ENCODE measurements around the gene CHST6.
"Not testable (repeated sequence)": the region's sequence is repeated elsewhere in the genome, so short reads cannot be mapped to it uniquely, and the experiment has no call there.

The CHST6 gene

DNA sequence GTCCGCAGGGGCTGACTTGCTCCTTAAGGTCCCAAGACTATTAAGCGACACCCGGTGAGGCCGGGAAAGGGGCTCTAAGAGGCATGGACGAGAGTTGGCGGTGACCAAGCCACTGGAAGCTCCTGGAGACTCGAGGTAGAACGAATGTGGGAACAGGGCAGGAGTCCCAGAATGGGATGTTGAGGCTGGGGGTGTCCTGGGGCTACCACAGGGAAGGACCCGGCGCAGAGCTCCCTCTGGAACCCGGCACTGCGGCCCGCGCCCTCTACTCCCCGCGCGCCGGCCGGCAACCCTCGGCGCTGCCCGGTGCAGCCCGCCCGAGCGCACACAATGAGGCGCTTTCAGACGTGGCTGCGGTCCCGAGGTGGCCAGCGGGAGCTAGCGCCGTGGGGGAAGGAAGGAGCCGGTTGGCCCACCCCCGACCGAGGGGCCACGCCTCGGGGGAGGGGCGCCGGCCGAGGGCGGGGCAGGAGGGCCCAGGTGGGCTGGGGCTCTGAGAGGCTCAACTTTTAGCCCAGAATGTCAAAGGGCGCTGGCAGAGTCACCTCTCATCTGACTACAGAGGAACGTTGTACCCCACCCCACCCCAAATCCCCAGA is at the start of gene CHST6:
TSS of gene CHST6 (minus strand) at position 366 of the 599 bp plus-strand sequence. CDS start 15,613 bp downstream, outside the sequence.
- H3K4me3 Mint-ChIP-seq, result peak within 1 kb of the TSS; percentile 66 to 67
- H3K9me3 Mint-ChIP-seq, result no peaks in the 10 kb centered on the region
- H3K27me3 Mint-ChIP-seq, result peaks cover 41% of the 10 kb centered on the region
- peak within 1 kb of the TSS; percentile 42 to 52 for H3K27ac Mint-ChIP-seq
- DNase-seq (peak; percentile 17 to 18), ATAC-seq (peak; percentile 75)
- peaks cover 9% of the 10 kb centered on the region for H3K4me1 Mint-ChIP-seq

DNA sequence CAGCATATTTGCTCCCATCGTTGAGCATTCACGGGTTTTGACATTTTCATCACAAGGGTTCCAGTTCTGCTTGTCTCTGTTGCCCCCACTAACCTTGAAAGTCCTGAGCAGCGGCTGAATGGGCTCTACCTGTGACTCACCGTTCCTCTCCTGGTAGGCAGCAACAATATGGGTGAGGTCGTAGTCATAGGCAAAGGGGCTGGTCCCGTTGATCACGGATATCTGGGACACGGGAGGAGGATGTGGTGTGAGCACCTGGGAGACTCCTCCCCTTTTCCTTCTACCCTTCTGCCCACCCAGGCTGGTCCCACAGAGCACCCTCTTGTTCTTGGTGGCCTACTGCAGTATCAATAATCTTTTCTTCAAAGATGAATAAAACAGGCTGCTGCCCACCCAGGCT is 47.2 kb upstream of the CHST6 start:
- not testable (repeated sequence) for ATAC-seq, H3K4me3 Mint-ChIP-seq, H3K4me1 Mint-ChIP-seq, H3K27me3 Mint-ChIP-seq, DNase-seq, H3K27ac Mint-ChIP-seq, H3K9me3 Mint-ChIP-seq

DNA sequence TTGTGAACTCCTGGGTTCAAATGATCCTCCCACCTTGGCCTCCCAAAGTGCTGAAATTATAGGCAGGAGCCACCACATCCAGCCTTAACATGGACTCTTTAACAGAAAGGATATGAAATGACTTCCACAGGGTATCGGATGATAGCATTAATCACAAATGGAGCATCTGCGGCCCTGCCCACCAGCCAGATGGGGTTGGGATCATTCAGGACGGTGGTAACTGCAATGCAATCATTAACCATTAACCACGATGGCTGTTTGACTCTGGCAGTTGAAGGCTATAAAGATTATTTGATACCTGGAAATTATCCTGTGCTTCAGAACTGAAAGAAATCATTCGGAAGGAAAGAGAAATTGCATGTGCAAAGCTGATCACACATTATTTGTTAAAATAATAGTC is 46.0 kb upstream of the CHST6 start:
- no peak for ATAC-seq
- Mint-ChIP-seq H3K27me3 (no peaks in the 10 kb centered on the region), H3K27ac (no peak overlapping the region), H3K4me3 (no peak overlapping the region), H3K4me1 (no peaks in the 10 kb centered on the region), H3K9me3 (no peaks in the 10 kb centered on the region)
- DNase-seq, result no peak

DNA sequence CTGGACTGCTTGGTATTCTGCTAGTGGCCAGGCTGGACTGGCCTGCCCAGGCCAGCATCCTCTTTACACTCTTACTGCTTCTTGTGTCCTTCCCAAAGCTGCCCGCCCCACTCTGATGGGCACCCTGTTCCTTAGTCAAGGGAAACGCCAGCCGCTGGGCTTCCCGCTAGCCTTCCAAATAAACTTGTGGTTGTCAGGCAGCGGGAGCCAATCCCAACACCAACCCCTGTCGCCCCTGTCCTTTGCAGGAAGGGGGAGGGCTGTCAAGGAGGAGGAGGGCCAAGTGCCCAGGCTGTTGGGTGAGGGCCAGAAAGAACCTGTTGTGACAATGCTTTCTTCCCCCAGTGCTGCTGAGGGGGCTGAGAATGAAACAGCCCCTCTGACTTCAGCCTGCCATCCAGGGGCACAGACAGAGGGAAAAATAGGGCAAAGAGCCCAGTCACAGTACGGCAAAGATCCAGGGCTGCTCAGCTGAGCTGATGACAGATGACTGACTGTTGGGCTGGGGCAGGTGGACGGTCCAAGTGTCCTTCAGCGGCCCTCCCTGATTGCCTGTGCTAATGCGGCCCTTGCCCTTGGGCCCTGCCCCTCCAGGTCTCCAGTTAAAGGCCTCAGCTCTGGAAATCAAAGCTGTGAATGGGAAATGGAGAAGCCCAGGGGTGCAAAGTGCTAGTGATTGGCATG is 43.8 kb upstream of the CHST6 start:
- not testable (repeated sequence) for DNase-seq, H3K9me3 Mint-ChIP-seq, H3K4me1 Mint-ChIP-seq, H3K27ac Mint-ChIP-seq, H3K4me3 Mint-ChIP-seq, H3K27me3 Mint-ChIP-seq, ATAC-seq

DNA sequence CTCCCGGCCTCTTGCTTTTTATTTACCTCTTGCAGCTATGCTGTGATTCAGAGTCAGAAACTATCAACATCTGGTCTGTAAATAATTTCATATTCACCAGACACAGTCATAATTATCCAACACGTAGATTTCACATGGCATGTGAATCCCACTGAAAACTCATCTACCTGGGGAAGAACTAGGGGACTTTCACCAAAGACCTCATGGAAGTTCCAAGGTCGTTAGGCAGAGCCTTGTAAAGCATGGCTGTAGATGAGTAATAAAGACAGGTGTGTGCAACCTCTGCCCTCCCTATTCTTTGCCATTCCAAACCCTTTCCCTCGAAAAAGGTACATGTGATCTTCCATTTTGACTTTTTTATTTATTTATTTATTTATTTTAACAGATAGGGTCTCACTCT is 42.5 kb upstream of the CHST6 start:
- Mint-ChIP-seq H3K4me1 (no peaks in the 10 kb centered on the region), H3K27ac (no peak overlapping the region), H3K27me3 (peaks cover 8% of the 10 kb centered on the region), H3K4me3 (no peak overlapping the region), H3K9me3 (no peaks in the 10 kb centered on the region)
- ATAC-seq (no peak), DNase-seq (no peak)

DNA sequence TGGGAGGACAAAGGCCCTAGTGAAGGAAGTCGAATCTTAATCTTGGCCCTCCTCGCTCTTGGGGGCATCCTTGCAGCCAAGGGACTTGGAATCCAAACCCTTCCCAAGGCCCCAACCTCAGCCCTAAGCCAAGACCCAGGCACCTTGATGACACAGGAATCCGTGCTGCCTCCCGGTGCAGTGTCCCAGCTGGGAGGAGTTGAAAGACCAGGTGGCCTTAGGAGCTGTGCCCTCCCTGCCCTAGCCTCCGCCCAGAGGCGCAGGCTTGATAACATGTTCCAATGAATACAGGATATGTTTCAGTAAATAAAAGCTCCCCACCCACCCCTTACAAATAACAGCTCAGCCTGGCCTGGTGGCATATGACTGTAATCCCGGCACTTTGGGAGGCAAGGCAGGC is 40.7 kb upstream of the CHST6 start, which contains the start of gene CHST5:
TSS of gene CHST5 (minus strand) at position 208 of the 400 bp plus-strand sequence. CDS start 5,724 bp downstream, outside the sequence.
- ATAC-seq, result no peak
- H3K9me3 Mint-ChIP-seq, result no peaks in the 10 kb centered on the region
- no peak within 1 kb of the TSS for H3K27ac Mint-ChIP-seq
- H3K27me3 Mint-ChIP-seq, result peaks cover 15% of the 10 kb centered on the region
- H3K4me3 Mint-ChIP-seq, result no peak within 1 kb of the TSS
- no peak for DNase-seq
- no peaks in the 10 kb centered on the region for H3K4me1 Mint-ChIP-seq

DNA sequence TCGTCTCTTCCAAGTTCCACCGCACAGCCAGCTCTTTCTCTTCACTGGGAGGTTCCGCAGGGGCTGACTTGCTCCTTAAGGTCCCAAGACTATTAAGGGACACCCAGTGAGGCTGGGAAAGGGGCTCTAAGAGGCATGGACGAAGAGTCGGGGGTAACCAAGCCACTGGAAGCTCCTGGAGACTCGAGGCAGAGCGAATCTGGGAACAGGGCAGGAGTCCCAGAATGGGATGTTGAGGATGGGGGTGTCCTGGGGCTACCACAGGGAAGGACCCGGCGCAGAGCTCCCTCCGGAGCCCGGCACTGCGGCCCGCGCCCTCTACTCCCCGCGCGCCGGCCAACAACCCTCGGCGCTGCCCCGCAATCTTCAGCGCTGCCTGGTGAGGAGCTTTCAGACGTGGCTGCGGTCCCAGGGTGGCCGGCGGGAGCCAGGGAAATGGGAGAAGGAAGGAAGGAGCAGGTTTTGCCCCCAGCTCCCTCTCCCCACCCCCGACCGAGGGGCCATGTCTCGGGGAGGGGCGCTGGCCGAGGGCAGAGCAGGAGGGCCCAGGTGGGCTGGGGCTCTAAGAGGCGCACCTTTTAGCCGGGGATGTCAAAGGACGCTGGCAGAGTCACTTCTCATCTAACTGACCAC is 40.1 kb upstream of the CHST6 start:
- Mint-ChIP-seq H3K4me3 (no peak overlapping the region), H3K27ac (no peak overlapping the region), H3K4me1 (no peaks in the 10 kb centered on the region), H3K27me3 (peaks cover 15% of the 10 kb centered on the region), H3K9me3 (no peaks in the 10 kb centered on the region)
- DNase-seq (no peak), ATAC-seq (peak; percentile 37)

DNA sequence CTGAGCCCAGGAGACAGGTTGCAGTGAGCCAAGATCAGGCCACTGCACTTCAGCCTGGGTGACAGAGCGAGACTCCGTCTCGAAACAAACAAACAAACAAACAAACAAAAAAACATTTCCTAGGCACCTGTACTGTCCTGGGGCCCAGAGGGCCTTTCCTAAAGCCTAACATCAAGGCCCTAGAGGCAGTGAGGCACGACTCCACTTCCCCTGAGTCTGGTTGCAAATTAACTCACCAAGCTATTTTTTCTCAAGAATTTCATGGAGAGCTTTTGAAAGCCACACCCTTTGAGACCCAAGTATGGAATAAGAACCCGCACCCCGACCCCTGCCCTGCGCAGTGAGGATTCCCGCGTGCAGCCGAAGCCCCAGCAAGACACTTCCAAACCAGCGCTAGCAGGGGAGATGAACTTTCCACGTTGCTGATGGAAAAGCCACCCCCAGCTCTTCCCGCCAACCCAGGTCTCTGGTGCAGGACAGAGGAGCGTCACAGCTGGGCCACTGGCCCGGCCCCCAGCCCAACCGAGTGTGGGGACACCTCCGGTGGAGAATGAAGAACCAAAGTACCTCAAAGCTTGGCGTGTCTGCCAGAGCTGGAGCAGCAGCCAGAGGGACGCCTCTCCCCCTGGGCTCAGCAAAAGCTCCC is 39.4 kb upstream of the CHST6 start:
- Mint-ChIP-seq H3K27me3 (peaks cover 15% of the 10 kb centered on the region), H3K4me1 (no peaks in the 10 kb centered on the region), H3K9me3 (no peaks in the 10 kb centered on the region), H3K4me3 (no peak overlapping the region), H3K27ac (no peak overlapping the region)
- no peak for DNase-seq
- ATAC-seq, result no peak

DNA sequence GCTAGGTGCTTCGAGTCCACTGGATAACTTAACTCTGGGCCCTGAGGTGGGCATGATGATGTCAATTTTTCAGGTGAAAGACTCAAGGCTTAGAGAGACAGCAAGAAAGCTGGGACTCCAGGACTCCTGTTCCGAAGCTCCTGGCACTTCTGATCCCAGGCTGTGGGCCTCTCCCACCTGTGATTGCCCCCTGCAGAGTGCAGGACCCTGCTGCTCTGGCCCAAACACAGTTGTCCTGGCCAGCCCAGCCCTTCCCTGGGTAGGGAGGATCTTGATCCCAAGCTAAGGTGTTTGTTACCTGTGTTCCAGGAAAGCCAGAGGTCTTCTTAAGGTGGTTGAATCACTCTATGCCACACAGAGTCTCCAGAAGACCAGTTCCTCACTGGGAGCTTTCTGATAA is 37.5 kb upstream of the CHST6 start:
- peaks cover 15% of the 10 kb centered on the region for H3K27me3 Mint-ChIP-seq
- H3K27ac Mint-ChIP-seq, result no peak overlapping the region
- DNase-seq (no peak), ATAC-seq (no peak)
- H3K9me3 Mint-ChIP-seq, result no peaks in the 10 kb centered on the region
- no peaks in the 10 kb centered on the region for H3K4me1 Mint-ChIP-seq
- H3K4me3 Mint-ChIP-seq, result no peak overlapping the region

DNA sequence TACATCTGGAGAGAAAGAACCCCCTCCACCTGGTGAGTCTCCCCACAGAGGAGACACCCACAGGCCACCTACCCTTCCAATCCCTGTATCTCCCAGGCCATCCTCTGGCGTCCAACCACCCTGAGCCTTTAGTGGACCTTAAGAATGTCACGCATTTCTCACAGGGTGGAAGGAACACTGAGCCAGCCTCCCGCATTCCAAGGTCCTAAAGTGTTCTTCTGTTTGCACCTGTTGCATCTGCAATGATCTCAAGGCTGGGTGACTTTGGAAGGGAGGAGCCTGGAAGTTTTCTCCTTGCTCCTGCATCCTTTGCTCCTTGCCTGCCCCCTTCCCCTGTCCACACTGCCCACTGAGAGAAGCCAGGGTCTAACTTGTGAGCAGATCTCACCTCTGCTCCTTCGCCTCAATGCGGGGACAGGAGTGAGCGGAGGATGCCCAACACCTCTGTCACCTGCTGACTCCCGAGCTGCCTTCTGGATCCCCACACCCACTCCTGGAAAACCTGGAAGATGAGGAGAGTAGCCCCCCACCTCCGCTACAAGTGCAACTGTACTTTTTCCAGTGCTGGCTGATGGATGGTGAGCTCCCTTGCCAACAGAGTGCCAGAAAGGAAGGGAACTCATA is 37.0 kb upstream of the CHST6 start:
- Mint-ChIP-seq H3K9me3 (no peaks in the 10 kb centered on the region), H3K4me3 (no peak overlapping the region), H3K27ac (peak overlapping the region in 1 of 2 donors; percentile 44), H3K27me3 (peaks cover 15% of the 10 kb centered on the region), H3K4me1 (no peaks in the 10 kb centered on the region)
- no peak for DNase-seq
- no peak for ATAC-seq

DNA sequence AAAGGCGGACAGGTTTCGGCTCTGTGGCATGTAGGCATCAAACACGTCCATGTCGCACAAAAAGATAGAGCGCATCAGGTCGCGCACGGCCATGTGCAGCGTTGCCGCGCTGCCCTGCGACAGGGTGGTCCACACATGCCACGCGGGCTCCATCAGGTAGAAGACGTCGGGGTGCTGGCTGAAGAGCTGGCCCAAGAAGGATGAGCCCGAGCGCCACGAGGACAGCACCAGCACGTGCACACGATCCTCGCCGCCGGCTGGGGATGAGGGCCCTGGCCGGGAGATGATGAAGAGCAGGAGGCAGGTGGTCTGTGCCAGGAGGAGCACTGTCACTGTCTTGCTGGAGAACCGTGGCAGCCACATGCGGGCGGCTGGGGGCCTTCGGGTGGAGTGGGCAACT is 34.7 kb upstream of the CHST6 start:
- Mint-ChIP-seq H3K27me3 (peaks cover 12% of the 10 kb centered on the region), H3K4me3 (no peak overlapping the region), H3K4me1 (no peaks in the 10 kb centered on the region), H3K9me3 (no peaks in the 10 kb centered on the region), H3K27ac (no peak overlapping the region)
- ATAC-seq, result no peak
- DNase-seq, result no peak

DNA sequence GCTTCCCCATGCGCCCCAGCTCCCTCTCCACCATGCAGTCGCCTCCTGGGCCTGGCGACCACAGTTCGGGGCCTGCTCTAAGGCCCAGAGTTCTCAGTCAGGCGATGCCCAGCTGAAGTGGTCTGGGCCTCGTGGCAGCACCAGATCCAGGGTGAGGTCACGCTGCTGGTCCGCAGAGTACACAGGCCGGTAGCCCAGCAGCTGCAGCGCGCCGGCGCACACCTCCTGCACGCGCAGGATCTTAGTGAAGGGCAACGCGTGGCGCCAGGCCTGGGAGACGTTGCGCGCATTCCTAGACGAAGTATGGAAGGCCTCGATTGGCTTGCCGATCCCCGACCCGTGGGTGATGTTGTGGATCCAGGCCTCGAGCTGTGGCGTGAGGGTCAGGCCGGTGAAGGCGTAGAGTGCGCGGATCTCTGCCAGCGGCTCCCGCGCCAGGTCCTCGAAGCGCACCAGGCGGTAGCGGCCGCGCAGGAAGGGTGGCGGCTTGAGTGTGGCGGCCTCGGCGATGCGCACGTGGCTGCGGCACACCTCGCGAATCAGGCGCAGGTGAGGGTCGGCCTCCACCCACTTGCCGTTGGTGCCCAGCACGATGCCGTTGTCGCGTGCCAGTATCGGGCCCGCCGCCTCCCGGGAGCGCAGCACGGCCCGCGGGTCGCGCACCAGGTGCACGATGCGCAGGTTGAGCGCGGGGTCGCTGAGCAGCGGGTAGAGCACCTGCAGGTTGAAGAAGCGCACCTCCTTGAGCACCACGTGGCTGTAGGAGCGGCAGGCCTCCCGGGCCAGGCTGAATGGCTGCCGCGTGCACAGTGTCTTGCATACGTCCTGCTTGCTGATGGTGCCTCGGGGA is 34.0 kb upstream of the CHST6 start:
- H3K27ac Mint-ChIP-seq, result no peak overlapping the region
- H3K9me3 Mint-ChIP-seq, result no peaks in the 10 kb centered on the region
- ATAC-seq, result peak; percentile 15
- H3K27me3 Mint-ChIP-seq, result peaks cover 7% of the 10 kb centered on the region
- no peak overlapping the region for H3K4me3 Mint-ChIP-seq
- no peak for DNase-seq
- H3K4me1 Mint-ChIP-seq, result no peaks in the 10 kb centered on the region

DNA sequence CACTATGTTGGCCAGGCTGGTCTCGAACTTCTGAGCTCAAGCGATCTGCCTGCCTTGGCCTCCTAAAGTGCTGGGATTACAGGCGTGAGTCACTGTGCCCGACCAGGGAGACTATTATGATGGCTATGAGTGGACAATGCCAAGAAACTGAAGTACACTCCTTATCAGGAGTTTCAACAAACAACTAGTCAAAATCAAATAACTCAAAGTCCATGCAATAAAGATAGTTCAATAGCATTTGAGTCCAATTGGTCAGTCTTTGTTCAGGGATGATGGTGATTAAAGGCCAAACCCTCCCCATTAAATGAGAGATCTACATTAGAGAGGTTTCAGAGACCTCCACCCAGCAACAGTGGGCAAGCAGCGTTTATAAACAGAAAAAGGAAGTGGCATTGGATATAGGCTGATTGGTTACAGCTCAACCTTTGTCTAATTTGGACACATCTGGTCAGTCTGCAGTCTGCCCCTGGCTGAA is 32.6 kb upstream of the CHST6 start:
- DNase-seq (no peak), ATAC-seq (no peak)
- no peaks in the 10 kb centered on the region for H3K9me3 Mint-ChIP-seq
- H3K4me1 Mint-ChIP-seq, result no peaks in the 10 kb centered on the region
- H3K27me3 Mint-ChIP-seq, result peaks cover 7% of the 10 kb centered on the region
- no peak overlapping the region for H3K4me3 Mint-ChIP-seq
- no peak overlapping the region for H3K27ac Mint-ChIP-seq

DNA sequence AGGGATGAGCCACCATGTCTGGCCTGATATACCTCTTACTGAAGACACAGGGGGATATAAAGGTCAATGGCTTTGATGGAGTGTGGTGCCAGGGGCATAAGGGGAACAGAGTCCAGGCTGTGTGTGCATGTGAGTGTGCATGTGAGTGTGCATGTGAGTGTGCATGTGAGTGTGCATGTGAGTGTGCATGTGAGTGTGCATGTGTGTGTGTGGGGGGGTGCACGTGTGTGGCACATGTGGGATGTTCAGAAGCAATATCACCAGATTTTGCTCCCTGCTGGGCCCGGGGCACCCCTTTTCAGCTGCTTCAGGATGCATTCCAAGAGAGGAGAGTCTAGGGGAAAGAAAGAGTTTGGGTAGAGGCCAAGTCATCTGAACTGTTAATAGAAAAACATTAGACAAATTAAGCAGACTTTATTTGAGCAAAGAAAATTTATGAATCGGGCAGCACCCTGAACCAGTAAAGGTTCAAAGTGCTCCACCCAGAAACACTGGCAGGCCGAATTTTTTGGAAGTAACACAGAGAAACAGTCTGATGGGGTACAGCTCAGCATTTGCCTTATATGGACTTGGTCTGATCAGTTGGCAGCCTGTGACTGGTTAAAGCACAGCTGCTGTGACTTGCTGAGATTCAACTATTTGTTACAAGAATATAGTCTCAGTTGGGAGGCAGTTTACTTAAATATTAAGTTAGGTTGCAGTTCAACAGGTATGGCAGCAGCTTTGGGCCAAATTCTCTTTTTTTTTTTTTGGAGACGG is 31.0 kb upstream of the CHST6 start:
- Mint-ChIP-seq H3K4me3 (no peak overlapping the region), H3K4me1 (no peaks in the 10 kb centered on the region), H3K27me3 (no peaks in the 10 kb centered on the region), H3K9me3 (no peaks in the 10 kb centered on the region), H3K27ac (no peak overlapping the region)
- no peak for ATAC-seq
- DNase-seq, result no peak
